Measurements from ENCODE around the gene NHLH2. TPM values are rescaled to one million over a fixed set of nuclear protein-coding genes. Genes with fewer than 3 reads are reported as not detected.

NHLH2 gene
- total and polyA plus RNA-seq, 10 of the 15 experiments (the other 5 are each of a cell fraction or from before 2014, with no cell fraction given), result 0.01 to 0.08 (median 0.05) TPM; not detected in 6

GRCh38 chr1:115839679-115840237 lies 1.2 kb downstream of the NHLH2 start:
- no peaks in the 10 kb centered on the region for H4K20me1 ChIP-seq (ENCODE audit: control insufficient read depth, insufficient read depth)
- no peak overlapping the region for H3K4me3 ChIP-seq
- no peaks in the 10 kb centered on the region for H3K4me1 ChIP-seq (ENCODE audit: control insufficient read depth, insufficient read depth, low read length)
- H3K4me2 ChIP-seq (ENCODE audit: control insufficient read depth, insufficient read depth), result peak overlapping the region; percentile 23; the same call in 1 of the 2 replicates
- FAIRE-seq (no peak), ATAC-seq (no peak; the same call in 2 of the 3 replicates), DNase-seq (ENCODE audit: low read depth, low spot score) (no peak)
- H2AFZ ChIP-seq (ENCODE audit: control insufficient read depth, low read depth, low read length), result no peak overlapping the region
- no peak overlapping the region for H3K27ac ChIP-seq (ENCODE audit: control insufficient read depth, insufficient read depth)
- peaks cover 10 to 19% of the 10 kb centered on the region in 2 experiments for H3K27me3 ChIP-seq (replicated peaks in 1 of 2; ENCODE audit: control insufficient read depth in 2 of 2, insufficient read depth in 2 of 2, low read length in 1 of 2)
- ChIA-PET SMC1A (ENCODE audit: uncharacterized antibody, unreplicated experiment) (interaction anchor here (1.2 kb wide), 1 partner anchor 15 kb away, joined by 3 read pairs; no protein-coding TSS in a partner anchor), RAD21 (ENCODE audit: unreplicated experiment) (no interaction called here), CTCF (no interaction called here), POLR2A (no interaction called here)
- in situ Hi-C loops (cut with MboI) (no loop called here), intact Hi-C loops (cut with micrococcal nuclease; ENCODE audit: unreplicated experiment) (no loop called here)
- H3K9ac ChIP-seq (ENCODE audit: control insufficient read depth, insufficient read depth, low read length), result no peak overlapping the region
- 31% methylated on average over 23 of the region's 23 CpGs for WGBS (ENCODE audit: insufficient coverage, insufficient replicate concordance, low lambda C conversion rate, missing lambda C conversion rate)
- no TSS peak for BruUV-seq (replicated peaks)
- H3K79me2 ChIP-seq (ENCODE audit: control insufficient read depth, insufficient read depth, low read length), result no peaks in the 10 kb centered on the region
- no peaks in the 10 kb centered on the region; the same call in 2 of the 3 replicates for H3K9me3 ChIP-seq (replicated peaks; ENCODE audit: control insufficient read depth, insufficient read depth, low read length)
- H3K36me3 ChIP-seq (ENCODE audit: control insufficient read depth in 2 of 2, insufficient read depth in 2 of 2, low read length in 1 of 2), result no peaks in the 10 kb centered on the region
- no peak for TF ChIP-seq POLR2A (IDR thresholded peaks at IDR 0.05; ENCODE audit: low read depth, low read length)
- no peak for TF ChIP-seq FOXK2 (IDR thresholded peaks at IDR 0.05)
- no peak for TF ChIP-seq PBX3 (IDR thresholded peaks at IDR 0.05; ENCODE audit: insufficient replicate concordance, low read depth, low read length)
- no peak for TF ChIP-seq ATF2 (IDR thresholded peaks at IDR 0.05; ENCODE audit: low read length)
- no peak for TF ChIP-seq ELK1 (IDR thresholded peaks at IDR 0.05; ENCODE audit: low read depth, low read length)
- no peak for TF ChIP-seq ZBTB40 (IDR thresholded peaks at IDR 0.05; ENCODE audit: borderline replicate concordance)
- TF ChIP-seq CREM (IDR thresholded peaks at IDR 0.05; ENCODE audit: low read depth), result no peak
- TF ChIP-seq PAX8 (IDR thresholded peaks at IDR 0.05), result no peak
- no peak for TF ChIP-seq NR2C1 (IDR thresholded peaks at IDR 0.05)
- TF ChIP-seq CUX1 (IDR thresholded peaks at IDR 0.05; ENCODE audit: insufficient replicate concordance, low read depth, low read length), result no peak

Measured in GM12878 (cell line).